GM23248 (cell line): ENCODE results near the gene SH2D4B. TPM values are rescaled to one million over a fixed set of nuclear protein-coding genes. Genes with fewer than 3 reads are reported as not detected.

ENCODE experiments used
- DNase-seq: peaks from one replicate; pipeline ENCODE4 v3.0.0-alpha.2; 2015
- H2AFZ ChIP-seq: fragments of 200-600 bp; sonication (generic); 2 replicates; pipeline ENCODE4 v1.6.1; 2016; ENCODE audit warnings: antibody characterized with exemption
- H3F3A ChIP-seq: fragments of 200-600 bp; sonication (generic); 2 replicates; pipeline ENCODE4 v1.6.1; 2016; ENCODE audit warnings: mild to moderate bottlenecking, antibody characterized with exemption, mixed run types; ENCODE audit not compliant: insufficient read depth
- H3K27ac ChIP-seq: fragments of 200-600 bp; sonication (generic); 2 replicates; pipeline ENCODE4 v1.5.1; 2016; ENCODE audit warnings: mild to moderate bottlenecking
- H3K27me3 ChIP-seq: fragments of 200-600 bp; sonication (generic); replicated peaks from 2 replicates; pipeline ENCODE4 v1.6.1; 2016; ENCODE audit warnings: mild to moderate bottlenecking; ENCODE audit not compliant: insufficient read depth
- H3K36me3 ChIP-seq: fragments of 200-600 bp; sonication (generic); 2 replicates; pipeline ENCODE4 v1.6.1; 2016; ENCODE audit warnings: low read depth, mild to moderate bottlenecking
- H3K4me1 ChIP-seq: fragments of 200-600 bp; sonication (generic); 2 replicates; pipeline ENCODE4 v1.6.1; 2016; ENCODE audit warnings: mild to moderate bottlenecking; ENCODE audit not compliant: insufficient read depth
- H3K4me2 ChIP-seq: fragments of 200-600 bp; sonication (generic); one replicate; pipeline ENCODE4 v1.6.1; 2016; ENCODE audit warnings: mild to moderate bottlenecking; ENCODE audit not compliant: unreplicated experiment
- H3K4me3 ChIP-seq: fragments of 200-600 bp; sonication (generic); 2 replicates; pipeline ENCODE4 v1.5.1; 2016; ENCODE audit warnings: mild to moderate bottlenecking
- H3K79me2 ChIP-seq: fragments of 200-600 bp; sonication (generic); 2 replicates; pipeline ENCODE4 v1.6.1; 2016; ENCODE audit warnings: mild to moderate bottlenecking; ENCODE audit not compliant: insufficient read depth
- H3K9ac ChIP-seq: fragments of 200-600 bp; sonication (generic); 2 replicates; pipeline ENCODE4 v1.6.1; 2016; ENCODE audit warnings: mild to moderate bottlenecking
- H3K9me2 ChIP-seq: fragments of 200-600 bp; sonication (generic); 2 replicates; pipeline ENCODE4 v1.6.1; 2016; ENCODE audit warnings: mixed run types, mild to moderate bottlenecking, moderate library complexity; ENCODE audit not compliant: insufficient read depth
- H3K9me3 ChIP-seq: fragments of 200-600 bp; sonication (generic); one replicate; pipeline ENCODE4 v1.6.1; 2017; ENCODE audit warnings: low read depth
- H4K20me1 ChIP-seq: fragments of 200-600 bp; sonication (generic); 2 replicates; pipeline ENCODE4 v1.6.0; 2016; ENCODE audit not compliant: insufficient read depth
- EZH2 ChIP-seq: fragments of 200-600 bp; sonication (generic); IDR thresholded peaks from 2 replicates; pipeline ENCODE4 v1.6.1; 2018; ENCODE audit warnings: antibody characterized with exemption, mild to moderate bottlenecking; ENCODE audit not compliant: insufficient read depth, poor library complexity, severe bottlenecking
- EZH2phosphoT487 ChIP-seq: fragments of 200-600 bp; sonication (generic); IDR thresholded peaks from 2 replicates; pipeline ENCODE4 v1.6.1; 2018; ENCODE audit warnings: antibody characterized with exemption, moderate library complexity, mild to moderate bottlenecking, low read depth; ENCODE audit not compliant: insufficient read depth
- WGBS, 2 experiments: methylation state at CpG; one replicate each; pipeline ENCODE4 v1.1.6; 2015 to 2017; ENCODE audit warnings: low lambda C conversion rate in 2 of 2, low coverage in 1 of 2; ENCODE audit errors: missing lambda C conversion rate in 2 of 2; 5-methylcytosine and 5-hydroxymethylcytosine counted together
- in situ Hi-C: fragments of 300-500 bp; cut with MboI; formaldehyde crosslinking; loops from 2 replicates; pipeline ENCODE4 v1.15.0; 2020
- polyA plus RNA-seq: library from polyadenylated mRNA; unstranded; fragments of >200 nt; fragmentation: Nextera tagmentation; extraction: Ambion mirVana; gene quantifications from 2 replicates; pipeline ENCODE4 v1.2.1, GENCODE V29; 2016
- total RNA-seq: library from RNA; depleted of rRNA; stranded (reverse); fragments of >200 nt; shearing (Covaris generic); gene quantifications from 2 replicates; pipeline ENCODE4 v1.2.3, GENCODE V29; 2014

The SH2D4B gene
- total and polyA plus RNA-seq, 2 experiments from 2014 or later, result not detected

DNA sequence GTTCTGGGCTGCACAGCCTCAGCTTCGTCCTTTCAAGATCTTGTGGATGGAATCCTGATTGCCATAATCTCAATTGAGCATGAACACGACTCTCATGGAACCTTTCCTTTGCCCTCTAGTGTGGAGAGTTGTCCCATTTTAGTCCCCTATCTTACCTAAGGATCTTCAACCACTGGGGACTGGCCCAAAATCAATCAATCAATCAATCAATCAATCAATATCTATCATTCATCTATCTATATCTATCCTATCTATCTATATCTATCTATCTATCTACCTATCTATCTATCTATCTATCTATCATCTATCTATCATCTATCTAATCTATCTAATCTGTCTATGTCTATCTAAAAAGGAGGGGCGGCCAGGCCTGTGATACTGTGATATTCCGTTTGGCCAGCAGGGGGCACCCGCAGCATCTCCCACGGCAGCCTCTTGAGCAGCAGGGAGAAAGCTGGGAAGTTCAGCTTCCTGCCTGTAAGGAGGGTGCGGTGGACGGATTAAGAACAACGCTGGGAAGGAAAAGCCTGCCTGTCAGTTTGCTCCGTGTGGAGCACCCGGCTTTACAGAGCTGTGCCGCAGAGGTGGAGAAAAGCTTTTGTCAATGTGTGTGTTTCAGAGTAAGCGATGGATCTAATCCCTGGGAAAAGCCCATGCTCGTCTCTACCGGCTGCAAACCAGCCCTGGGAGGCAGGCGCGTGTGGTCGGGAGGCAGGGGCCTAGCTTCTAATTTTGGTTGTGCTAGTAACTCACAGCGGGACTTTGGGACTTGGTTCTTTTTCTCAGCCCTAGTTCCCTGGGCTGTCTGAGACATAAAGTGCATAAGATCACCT, 124.9 kb downstream of the SH2D4B start:
- in situ Hi-C loops, result no loop called here
- Histone ChIP-seq H3K4me1 (no peaks in the 10 kb centered on the region), H3K27ac (no peak overlapping the region), H3K9me3 (no peaks in the 10 kb centered on the region), H2AFZ (peak overlapping the region; percentile 89), H3K4me2 (peak overlapping the region; percentile 75), H3K4me3 (peak overlapping the region; percentile 61), H3K79me2 (no peaks in the 10 kb centered on the region), H3K9ac (peak overlapping the region; percentile 50), H4K20me1 (no peaks in the 10 kb centered on the region), H3K9me2 (no peaks in the 10 kb centered on the region), H3K36me3 (no peaks in the 10 kb centered on the region), H3K27me3 (no peaks in the 10 kb centered on the region), H3F3A (no peaks in the 10 kb centered on the region)
- WGBS, 2 experiments, result 6 to 7% methylated on average over 19 of the region's 19 CpGs
- TF ChIP-seq EZH2, result no peak
- TF ChIP-seq EZH2phosphoT487, result no peak
- peak; percentile 84 for DNase-seq

DNA sequence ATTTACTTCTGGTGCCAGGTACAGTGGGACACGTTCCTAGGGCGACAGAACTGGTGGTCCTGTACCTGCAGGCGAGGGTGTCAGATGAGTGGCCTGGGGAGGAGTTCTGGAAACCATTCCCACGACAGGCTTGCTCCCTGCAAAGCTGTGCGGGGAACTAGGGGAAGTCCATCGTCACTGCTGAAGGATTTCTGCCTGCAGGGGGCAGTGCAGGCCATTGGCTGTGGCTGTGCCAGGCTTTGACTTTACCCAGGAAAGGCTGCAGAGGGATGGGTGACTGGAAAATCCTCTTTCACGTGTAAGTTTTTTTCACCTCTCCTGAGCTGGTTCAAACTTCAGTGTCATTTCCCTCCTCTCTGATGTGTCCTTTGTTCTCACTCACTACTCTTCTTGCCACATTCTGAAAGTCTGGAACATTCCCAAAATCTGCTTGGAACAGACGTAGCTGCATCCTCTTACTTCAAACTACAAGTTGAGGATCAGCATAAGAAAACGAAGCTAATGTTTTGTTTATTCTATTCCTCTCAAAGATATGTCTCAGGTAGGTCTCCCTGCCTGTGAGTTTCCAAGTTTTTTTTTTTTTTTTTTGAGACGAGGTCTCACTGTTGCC, 126.5 kb downstream of the SH2D4B start:
- in situ Hi-C loops, result no loop called here
- Histone ChIP-seq H3K4me3 (no peak overlapping the region), H3K4me1 (no peaks in the 10 kb centered on the region), H3K9me3 (no peaks in the 10 kb centered on the region), H2AFZ (no peak overlapping the region), H3K36me3 (no peaks in the 10 kb centered on the region), H3K9ac (no peak overlapping the region), H4K20me1 (no peaks in the 10 kb centered on the region), H3K4me2 (no peak overlapping the region), H3K79me2 (no peaks in the 10 kb centered on the region), H3K27ac (no peak overlapping the region), H3K9me2 (no peaks in the 10 kb centered on the region), H3F3A (no peaks in the 10 kb centered on the region), H3K27me3 (no peaks in the 10 kb centered on the region)
- DNase-seq, result peak; percentile 69
- TF ChIP-seq EZH2 (no peak), EZH2phosphoT487 (no peak)
- 18 to 24% methylated on average over 10 of the region's 10 CpGs for WGBS, 2 experiments

DNA sequence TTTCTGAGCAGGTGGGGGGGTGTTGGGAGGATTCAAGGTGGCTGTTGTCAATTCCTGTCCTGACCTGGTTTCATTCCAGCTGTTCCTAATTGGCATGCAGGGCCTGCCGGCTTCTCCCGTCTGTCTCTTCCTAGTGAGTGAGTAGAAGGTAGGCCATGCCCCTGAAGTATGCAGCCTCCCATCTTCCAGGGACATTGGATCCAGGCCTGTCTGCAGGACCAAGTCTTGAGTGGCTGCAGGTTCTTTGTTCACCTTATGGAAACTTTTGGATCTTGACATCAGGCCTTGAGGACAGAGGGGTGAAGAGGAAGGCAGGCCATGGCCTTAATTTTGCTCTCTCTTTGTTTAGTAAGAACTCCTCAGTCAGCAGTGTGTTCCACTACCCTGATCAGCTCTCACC, 131.8 kb downstream of the SH2D4B start:
- in situ Hi-C loops, result no loop called here
- Histone ChIP-seq H3K9me3 (no peaks in the 10 kb centered on the region), H3K79me2 (no peaks in the 10 kb centered on the region)

DNA sequence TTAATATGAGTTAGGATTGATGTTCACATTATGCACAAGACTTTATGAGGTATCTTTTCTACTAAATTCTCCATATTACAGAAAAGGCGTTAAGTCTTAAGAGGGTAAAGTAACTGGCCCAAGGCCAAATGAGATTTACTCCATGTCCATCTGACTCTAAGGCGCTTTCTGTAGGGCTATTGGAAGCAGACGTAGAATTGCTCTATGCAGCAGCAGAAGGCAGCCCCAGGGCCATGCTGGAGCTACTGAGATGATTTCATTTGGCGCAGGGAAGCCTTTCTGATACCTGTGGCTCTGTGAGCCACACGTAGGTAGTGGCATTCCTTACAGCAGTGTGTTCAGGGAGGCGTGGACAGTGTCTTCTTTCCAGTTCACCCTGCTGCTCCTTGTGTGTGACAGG, 133.1 kb downstream of the SH2D4B start:
- H3K9me2 ChIP-seq, result no peaks in the 10 kb centered on the region
- in situ Hi-C loops, result no loop called here
- H3F3A ChIP-seq, result no peaks in the 10 kb centered on the region
- no peak overlapping the region for H2AFZ ChIP-seq
- H3K27ac ChIP-seq, result no peak overlapping the region
- H3K4me1 ChIP-seq, result no peaks in the 10 kb centered on the region
- TF ChIP-seq EZH2, result no peak
- no peak for TF ChIP-seq EZH2phosphoT487
- H3K9ac ChIP-seq, result no peak overlapping the region
- DNase-seq, result no peak
- no peaks in the 10 kb centered on the region for H3K27me3 ChIP-seq
- H3K4me3 ChIP-seq, result no peak overlapping the region
- no peaks in the 10 kb centered on the region for H3K9me3 ChIP-seq
- H4K20me1 ChIP-seq, result no peaks in the 10 kb centered on the region
- H3K4me2 ChIP-seq, result no peak overlapping the region
- no peaks in the 10 kb centered on the region for H3K36me3 ChIP-seq
- 36 to 56% methylated on average over 6 of the region's 6 CpGs for WGBS, 2 experiments
- no peaks in the 10 kb centered on the region for H3K79me2 ChIP-seq

More for the DNA sequence above, 131.8 kb downstream of the SH2D4B start:
- Histone ChIP-seq H3K36me3 (no peaks in the 10 kb centered on the region), H3K4me3 (no peak overlapping the region), H4K20me1 (no peaks in the 10 kb centered on the region), H3K27me3 (no peaks in the 10 kb centered on the region), H3K4me2 (no peak overlapping the region), H3K9me2 (no peaks in the 10 kb centered on the region), H3K9ac (no peak overlapping the region), H3K27ac (no peak overlapping the region), H3F3A (no peaks in the 10 kb centered on the region), H2AFZ (no peak overlapping the region), H3K4me1 (no peaks in the 10 kb centered on the region)
- TF ChIP-seq EZH2, result no peak
- no peak for TF ChIP-seq EZH2phosphoT487
- no peak for DNase-seq
- 91 to 94% methylated on average over 2 of the region's 2 CpGs for WGBS, 2 experiments
